Activated naive CD8-positive, alpha-beta T cell treated with anti-CD3 and anti-CD28 coated beads, Interleukin-2, amount 10 ng/mL, durations not matched to agents 7 days and 5 days (primary cell): Measurements from ENCODE around the gene CREM. TPM values are rescaled to one million over a fixed set of nuclear protein-coding genes. Genes with fewer than 3 reads are reported as not detected.
A peak's percentile ranks its signal among the peaks of the same experiment; 100 is the strongest.

Experiments
- ATAC-seq: fragments of 150-1000 bp; cut with Tn5 transposase; one replicate; pipeline ENCODE4 v1.10.0; 2021; ENCODE audit warnings: low read depth, moderate library complexity
- POLR2A ChIA-PET: fragments of 350-600 bp; sonication (Branson Sonifier 250); formaldehyde crosslinking; loops from one replicate; lab custom pipeline; 2021; ENCODE audit warnings: antibody characterized with exemption; lab: Charles Lee
- DNase-seq: peaks from one replicate; pipeline ENCODE4 v3.0.0; 2021
- H3K27ac Mint-ChIP-seq: one replicate; pipeline ENCODE4 v1.8.0; 2022; ENCODE audit warnings: mild to moderate bottlenecking, mixed read lengths
- H3K27me3 Mint-ChIP-seq: one replicate; pipeline ENCODE4 v1.8.0; 2022; ENCODE audit warnings: mild to moderate bottlenecking, moderate library complexity, mixed read lengths
- H3K36me3 Mint-ChIP-seq: one replicate; pipeline ENCODE4 v1.8.0; 2021; ENCODE audit warnings: mild to moderate bottlenecking, mixed read lengths
- H3K4me1 Mint-ChIP-seq: one replicate; pipeline ENCODE4 v1.8.0; 2021; ENCODE audit warnings: mixed read lengths
- H3K4me3 Mint-ChIP-seq: one replicate; pipeline ENCODE4 v1.8.0; 2022; ENCODE audit warnings: mild to moderate bottlenecking, moderate library complexity, mixed read lengths
- H3K9me3 Mint-ChIP-seq: one replicate; pipeline ENCODE4 v1.8.0; 2021; ENCODE audit warnings: mixed read lengths
- total RNA-seq, 2 experiments: library from RNA; stranded (reverse); gene quantifications; one replicate each; pipeline ENCODE4 v1.2.3, GENCODE V29; 2021

CREM gene
- total RNA-seq, 2 experiments from 2014 or later: 78.6 to 86.5 TPM

GRCh38 chr10:35217455-35217854, 90.8 kb downstream of the CREM start:
- POLR2A ChIA-PET: interaction anchor here (0.9 to 11.4 kb wide), 7 partner anchors 9 to 128 kb away, joined by 3 to 155 read pairs (median 4); partner anchors contain the start of genes CREM and CUL2
- Mint-ChIP-seq H3K27ac (no peak overlapping the region), H3K9me3 (no peaks in the 10 kb centered on the region), H3K36me3 (peaks cover 8% of the 10 kb centered on the region), H3K4me3 (no peak overlapping the region), H3K27me3 (peaks cover 4% of the 10 kb centered on the region), H3K4me1 (peaks cover 31% of the 10 kb centered on the region)
- DNase-seq: no peak
- ATAC-seq: no peak

GRCh38 chr10:35218339-35218955, 91.8 kb downstream of the CREM start:
- H3K4me1 Mint-ChIP-seq: peaks cover 29% of the 10 kb centered on the region
- POLR2A ChIA-PET: interaction anchor here (1.2 to 11.4 kb wide), 4 partner anchors 10 to 99 kb away, joined by 3 to 155 read pairs (median 8); partner anchors contain the start of gene CREM

GRCh38 chr10:35219292-35219691, 92.6 kb downstream of the CREM start:
- Mint-ChIP-seq H3K36me3 (no peaks in the 10 kb centered on the region), H3K4me1 (peaks cover 27% of the 10 kb centered on the region), H3K27ac (no peak overlapping the region), H3K9me3 (no peaks in the 10 kb centered on the region), H3K27me3 (peaks cover 4% of the 10 kb centered on the region), H3K4me3 (no peak overlapping the region)
- no peak for DNase-seq
- POLR2A ChIA-PET: interaction anchor here (0.6 to 1.0 kb wide), 3 partner anchors 70 to 425 kb away, joined by 3 to 7 read pairs (median 3); no protein-coding TSS in a partner anchor
- no peak for ATAC-seq

More at GRCh38 chr10:35218339-35218955, 91.8 kb downstream of the CREM start:
- Mint-ChIP-seq H3K27ac (peak overlapping the region; percentile 75), H3K36me3 (peaks cover 4% of the 10 kb centered on the region), H3K27me3 (peaks cover 4% of the 10 kb centered on the region), H3K4me3 (peak overlapping the region; percentile 61), H3K9me3 (no peaks in the 10 kb centered on the region)
- ATAC-seq (peak; percentile 86), DNase-seq (peak; percentile 74)

- no peak for ATAC-seq
- DNase-seq: no peak
- Mint-ChIP-seq H3K27ac (no peak overlapping the region), H3K36me3 (peaks cover 2% of the 10 kb centered on the region), H3K9me3 (peaks cover 1% of the 10 kb centered on the region), H3K4me1 (peaks cover 29% of the 10 kb centered on the region), H3K27me3 (peaks cover 4% of the 10 kb centered on the region), H3K4me3 (no peak overlapping the region)
- POLR2A ChIA-PET: interaction anchor here (0.6 to 2.2 kb wide), 4 partner anchors 71 to 426 kb away, joined by 3 to 7 read pairs (median 3); partner anchors contain the start of gene CREM
Observed at GRCh38 chr10:35219891-35220890, 93.5 kb downstream of the CREM start.

- H3K36me3 Mint-ChIP-seq: peaks cover 4% of the 10 kb centered on the region
- peaks cover 14% of the 10 kb centered on the region for H3K4me1 Mint-ChIP-seq
- H3K27ac Mint-ChIP-seq: no peak overlapping the region
- ATAC-seq (no peak), DNase-seq (no peak)
- peaks cover 4% of the 10 kb centered on the region for H3K9me3 Mint-ChIP-seq
- H3K27me3 Mint-ChIP-seq: peaks cover 4% of the 10 kb centered on the region
- POLR2A ChIA-PET: no interaction called here
- no peak overlapping the region for H3K4me3 Mint-ChIP-seq
Observed at GRCh38 chr10:35223016-35223415, 96.4 kb downstream of the CREM start.

- Mint-ChIP-seq H3K4me3 (no peak overlapping the region), H3K27me3 (peaks cover 4% of the 10 kb centered on the region), H3K36me3 (peaks cover 4% of the 10 kb centered on the region), H3K9me3 (peaks cover 4% of the 10 kb centered on the region), H3K4me1 (peaks cover 6% of the 10 kb centered on the region), H3K27ac (no peak overlapping the region)
- no peak for DNase-seq
- POLR2A ChIA-PET: interaction anchor here (0.6 to 1.1 kb wide), 3 partner anchors 28 to 98 kb away, joined by 3 read pairs; partner anchors contain the start of gene CREM
- ATAC-seq: no peak
Observed at GRCh38 chr10:35224045-35224740, 97.5 kb downstream of the CREM start.

GRCh38 chr10:35225204-35225603, 98.6 kb downstream of the CREM start:
- no peak overlapping the region for H3K4me3 Mint-ChIP-seq
- H3K4me1 Mint-ChIP-seq: peaks cover 4% of the 10 kb centered on the region
- POLR2A ChIA-PET: interaction anchor here (0.8 to 1.1 kb wide), 2 partner anchors 29 to 298 kb away, joined by 3 read pairs; no protein-coding TSS in a partner anchor
- DNase-seq (no peak), ATAC-seq (no peak)
- H3K27ac Mint-ChIP-seq: no peak overlapping the region
- peaks cover 4% of the 10 kb centered on the region for H3K9me3 Mint-ChIP-seq
- H3K36me3 Mint-ChIP-seq: peaks cover 4% of the 10 kb centered on the region
- peaks cover 5% of the 10 kb centered on the region for H3K27me3 Mint-ChIP-seq

- DNase-seq: no peak
- peaks cover 4% of the 10 kb centered on the region for H3K36me3 Mint-ChIP-seq
- peaks cover 3% of the 10 kb centered on the region for H3K27me3 Mint-ChIP-seq
- no peak for ATAC-seq
- peaks cover 4% of the 10 kb centered on the region for H3K4me1 Mint-ChIP-seq
- H3K4me3 Mint-ChIP-seq: no peak overlapping the region
- POLR2A ChIA-PET: no interaction called here
- no peak overlapping the region for H3K27ac Mint-ChIP-seq
- peaks cover 4% of the 10 kb centered on the region for H3K9me3 Mint-ChIP-seq
Observed at GRCh38 chr10:35226507-35226906, 99.9 kb downstream of the CREM start.

GRCh38 chr10:35228058-35228457, 101.4 kb downstream of the CREM start:
- POLR2A ChIA-PET: no interaction called here
- Mint-ChIP-seq H3K4me3 (no peak overlapping the region), H3K27ac (no peak overlapping the region), H3K27me3 (peaks cover 3% of the 10 kb centered on the region), H3K36me3 (peaks cover 4% of the 10 kb centered on the region), H3K9me3 (peaks cover 4% of the 10 kb centered on the region), H3K4me1 (peaks cover 4% of the 10 kb centered on the region)
- DNase-seq: no peak
- ATAC-seq: no peak

GRCh38 chr10:35231646-35232045, 105.0 kb downstream of the CREM start:
- Mint-ChIP-seq H3K4me3 (no peak overlapping the region), H3K27ac (no peak overlapping the region), H3K4me1 (no peaks in the 10 kb centered on the region), H3K36me3 (no peaks in the 10 kb centered on the region), H3K9me3 (no peaks in the 10 kb centered on the region), H3K27me3 (peaks cover 3% of the 10 kb centered on the region)
- POLR2A ChIA-PET: no interaction called here
- no peak for DNase-seq
- no peak for ATAC-seq

- no peak overlapping the region for H3K27ac Mint-ChIP-seq
- peaks cover 3% of the 10 kb centered on the region for H3K27me3 Mint-ChIP-seq
- no peaks in the 10 kb centered on the region for H3K4me1 Mint-ChIP-seq
- H3K4me3 Mint-ChIP-seq: no peak overlapping the region
- DNase-seq (no peak), ATAC-seq (no peak)
- H3K9me3 Mint-ChIP-seq: no peaks in the 10 kb centered on the region
- no peaks in the 10 kb centered on the region for H3K36me3 Mint-ChIP-seq
- POLR2A ChIA-PET: no interaction called here
Observed at GRCh38 chr10:35232527-35232926, 105.9 kb downstream of the CREM start.

- H3K4me3 Mint-ChIP-seq: no peak overlapping the region
- no peak overlapping the region for H3K27ac Mint-ChIP-seq
- H3K27me3 Mint-ChIP-seq: peaks cover 3% of the 10 kb centered on the region
- no peaks in the 10 kb centered on the region for H3K9me3 Mint-ChIP-seq
- POLR2A ChIA-PET: no interaction called here
- no peaks in the 10 kb centered on the region for H3K4me1 Mint-ChIP-seq
- no peaks in the 10 kb centered on the region for H3K36me3 Mint-ChIP-seq
- DNase-seq (no peak), ATAC-seq (no peak)
Observed at GRCh38 chr10:35234073-35234472, 107.4 kb downstream of the CREM start.

- H3K4me1 Mint-ChIP-seq: no peaks in the 10 kb centered on the region
- ATAC-seq (no peak), DNase-seq (no peak)
- no peak overlapping the region for H3K27ac Mint-ChIP-seq
- POLR2A ChIA-PET: no interaction called here
- no peaks in the 10 kb centered on the region for H3K27me3 Mint-ChIP-seq
- no peaks in the 10 kb centered on the region for H3K9me3 Mint-ChIP-seq
- H3K36me3 Mint-ChIP-seq: no peaks in the 10 kb centered on the region
- no peak overlapping the region for H3K4me3 Mint-ChIP-seq
Observed at GRCh38 chr10:35236739-35237138, 110.1 kb downstream of the CREM start.
